NB4 (cell line): ENCODE results near the gene LRTM2.

Source experiments
- CTCF ChIP-seq: IDR thresholded peaks from one replicate; pipeline ENCODE4 v1.5.1; 2012; ENCODE audit warnings: low read depth, low read length
- POLR2A ChIP-seq: IDR thresholded peaks from 2 replicates; pipeline ENCODE4 v1.6.1; 2011; ENCODE audit warnings: mild to moderate bottlenecking; ENCODE audit not compliant: insufficient read length; ENCODE audit errors: extremely low read depth

DNA sequence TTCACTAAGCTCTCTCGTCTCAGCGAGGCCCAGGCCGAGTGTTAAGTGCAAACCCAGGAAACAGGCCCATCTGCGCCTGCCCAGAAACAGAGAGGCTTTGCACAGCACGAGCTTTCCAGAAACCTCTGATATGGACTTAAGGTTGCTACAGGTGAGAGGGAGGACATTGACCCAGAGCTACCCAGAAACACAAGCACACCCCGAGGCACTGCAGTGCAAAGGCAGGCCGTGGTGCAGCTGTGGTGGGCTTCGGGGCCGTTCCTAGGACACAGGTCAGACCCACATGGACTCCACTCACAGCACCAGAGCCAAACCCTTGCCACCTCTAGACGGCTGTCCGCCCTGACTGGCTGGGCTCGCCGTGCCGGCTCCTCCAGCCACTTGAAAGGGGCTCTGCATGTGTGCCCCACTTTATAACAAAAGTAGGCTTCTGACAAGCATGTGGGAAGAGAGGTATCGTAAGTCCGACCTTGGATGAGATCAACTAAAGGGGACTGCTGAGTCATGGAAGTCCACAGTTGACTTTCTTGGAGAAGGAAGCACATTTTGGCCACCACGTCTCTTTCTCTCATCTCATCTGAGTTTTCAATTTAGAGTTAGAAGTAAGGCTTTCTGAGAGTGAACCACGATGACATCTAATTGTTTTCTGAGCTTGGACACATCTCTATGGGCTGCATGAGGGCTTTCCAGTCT, 59.9 kb downstream of the LRTM2 start:
- TF ChIP-seq POLR2A: no peak
- TF ChIP-seq CTCF: no peak
